ENCODE data around the gene ELK4. TPM values are rescaled to one million over a fixed set of nuclear protein-coding genes. Genes with fewer than 3 reads are reported as not detected.

Gene ELK4
- total and polyA plus RNA-seq, 2 of the 8 experiments (the other 6 are each of a cell fraction or from before 2014, with no cell fraction given), result 2.9 to 26.3 TPM

DNA sequence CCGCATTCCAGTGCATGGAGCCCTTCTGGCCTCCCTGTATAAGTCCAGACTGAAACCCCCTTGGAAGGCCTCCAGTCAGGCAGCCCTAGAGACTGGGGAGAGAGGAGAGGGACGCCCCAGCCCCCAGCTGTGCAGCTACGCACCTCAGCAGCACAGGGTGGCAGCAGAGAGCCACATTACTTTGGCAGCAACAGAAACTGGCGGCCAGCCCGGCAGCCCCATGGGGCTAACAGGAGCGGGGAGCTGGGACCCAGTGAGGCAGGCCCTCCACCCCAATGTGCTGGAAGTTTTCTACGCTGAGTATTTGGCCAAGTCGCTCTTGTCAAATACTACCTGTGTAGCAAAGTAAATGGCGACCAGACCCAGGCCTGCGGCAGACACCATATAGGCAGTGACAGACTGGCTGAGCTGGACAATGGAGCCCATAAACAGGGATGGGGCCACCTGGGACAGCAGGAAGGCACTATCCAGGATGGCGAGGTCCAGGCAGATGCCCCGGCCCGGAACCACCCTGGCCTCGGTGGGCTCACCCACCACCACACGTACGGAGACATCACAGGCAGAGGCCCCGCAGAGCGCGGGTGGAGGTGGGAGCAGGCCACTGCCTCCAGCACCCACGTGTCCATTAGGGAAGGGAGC, 27.3 kb upstream of the ELK4 start:
- H2AFZ ChIP-seq (ENCODE audit: low read length), result no peak overlapping the region
- H4K5ac ChIP-seq (ENCODE audit: insufficient read length, low read depth, low read length), result no peak overlapping the region
- H3K56ac ChIP-seq (replicated peaks; ENCODE audit: insufficient read length, low read depth, low read length), result no peak overlapping the region
- 61% methylated on average over 16 of the region's 20 CpGs; no CpG with 5 or more reads in 1 of the 2 experiments for WGBS, 2 experiments (ENCODE audit: extremely low coverage in 1 of 2, insufficient coverage in 1 of 2, insufficient read length in 1 of 2, insufficient replicate concordance in 2 of 2, low coverage in 1 of 2, low lambda C conversion rate in 2 of 2, missing lambda C conversion rate in 1 of 2)
- H2BK120ac ChIP-seq (replicated peaks; ENCODE audit: low read depth, low read length), result no peak overlapping the region
- H3K14ac ChIP-seq (ENCODE audit: insufficient read length), result no peak overlapping the region
- H3K9me3 ChIP-seq (ENCODE audit: insufficient read depth in 2 of 2, low read depth in 1 of 2, low read length in 1 of 2), result no peaks in the 10 kb centered on the region
- no peak for FAIRE-seq
- no peak overlapping the region for H3K4me2 ChIP-seq (ENCODE audit: insufficient read depth in 1 of 2, low read depth in 2 of 2, low read length in 2 of 2)
- H2BK20ac ChIP-seq (ENCODE audit: low read length), result no peak overlapping the region
- no peak overlapping the region for H3K4ac ChIP-seq (replicated peaks; ENCODE audit: insufficient read length, low read depth, low read length)
- ChIA-PET CTCF (ENCODE audit: partially characterized antibody) (interaction anchor here (0.6 to 18.5 kb wide), 61 partner anchors 10 to 1130 kb away, joined by 3 to 856 read pairs (median 4); partner anchors contain the start of genes ELK4 and SLC45A3), POLR2A (ENCODE audit: partially characterized antibody) (interaction anchor here (1.0 to 19.3 kb wide), 10 partner anchors 10 to 70 kb away, joined by 3 to 241 read pairs (median 8); partner anchors contain the start of genes ELK4 and SLC45A3)
- H4K8ac ChIP-seq (ENCODE audit: extremely low read depth, insufficient read depth, low read length), result no peak overlapping the region; the same call in 1 of the 2 replicates
- H2AK5ac ChIP-seq (ENCODE audit: low read depth, low read length), result no peak overlapping the region; the same call in 1 of the 2 replicates
- no peak overlapping the region for H3K23ac ChIP-seq (ENCODE audit: insufficient read length)
- no peak overlapping the region for H3K27ac ChIP-seq (ENCODE audit: low read depth, low read length)
- DNase-seq (ENCODE audit: low read depth in 1 of 2, low spot score in 2 of 2), result peak in 1 of 2 experiments; percentile 94
- no peak overlapping the region for H2BK5ac ChIP-seq (ENCODE audit: low read depth, low read length)
- no peaks in the 10 kb centered on the region for H3K79me2 ChIP-seq (ENCODE audit: control insufficient read depth in 1 of 2, insufficient read depth in 2 of 2, low read length in 2 of 2)
- peaks cover 0 to 2% of the 10 kb centered on the region in 2 experiments for H4K20me1 ChIP-seq (replicated peaks in 1 of 2; ENCODE audit: control insufficient read depth in 1 of 2, insufficient read depth in 2 of 2, low read length in 2 of 2)
- H3K9ac ChIP-seq (replicated peaks in 1 of 4; ENCODE audit: extremely low read depth in 1 of 4, low read depth in 3 of 4, low read length in 3 of 4), result no peak overlapping the region
- H2BK15ac ChIP-seq (ENCODE audit: low read length), result no peak overlapping the region
- TF ChIP-seq RAD21 (IDR thresholded peaks at IDR 0.05 in 1 of 2, conservative IDR thresholded peaks at IDR 0.05 in 1 of 2; ENCODE audit: low read depth in 2 of 2, low read length in 2 of 2) (peak; percentile 96 to 99), SIN3A (conservative IDR thresholded peaks at IDR 0.05 in 1 of 2, IDR thresholded peaks at IDR 0.05 in 1 of 2; ENCODE audit: low read depth in 1 of 2, low read length in 2 of 2) (peak in 1 of 2 experiments; percentile 44; a peak in 1 of 4 replicates), JUND (IDR thresholded peaks at IDR 0.05; ENCODE audit: low read length) (peak; percentile 55; the same call in 1 of the 2 replicates), RFX5 (IDR thresholded peaks at IDR 0.05; ENCODE audit: borderline replicate concordance, low read depth, low read length) (no peak), GABPA (IDR thresholded peaks at IDR 0.05; ENCODE audit: borderline replicate concordance, insufficient read depth, low read length) (peak; percentile 62; the same call in 1 of the 2 replicates), POU5F1 (IDR thresholded peaks at IDR 0.05; ENCODE audit: low read depth, low read length) (no peak), YY1 (IDR thresholded peaks at IDR 0.05; ENCODE audit: low read depth, low read length) (0 out of 2 replicates have a peak, but pooled peaks have one; percentile 41)
- TF ChIP-seq, protein P1, sequence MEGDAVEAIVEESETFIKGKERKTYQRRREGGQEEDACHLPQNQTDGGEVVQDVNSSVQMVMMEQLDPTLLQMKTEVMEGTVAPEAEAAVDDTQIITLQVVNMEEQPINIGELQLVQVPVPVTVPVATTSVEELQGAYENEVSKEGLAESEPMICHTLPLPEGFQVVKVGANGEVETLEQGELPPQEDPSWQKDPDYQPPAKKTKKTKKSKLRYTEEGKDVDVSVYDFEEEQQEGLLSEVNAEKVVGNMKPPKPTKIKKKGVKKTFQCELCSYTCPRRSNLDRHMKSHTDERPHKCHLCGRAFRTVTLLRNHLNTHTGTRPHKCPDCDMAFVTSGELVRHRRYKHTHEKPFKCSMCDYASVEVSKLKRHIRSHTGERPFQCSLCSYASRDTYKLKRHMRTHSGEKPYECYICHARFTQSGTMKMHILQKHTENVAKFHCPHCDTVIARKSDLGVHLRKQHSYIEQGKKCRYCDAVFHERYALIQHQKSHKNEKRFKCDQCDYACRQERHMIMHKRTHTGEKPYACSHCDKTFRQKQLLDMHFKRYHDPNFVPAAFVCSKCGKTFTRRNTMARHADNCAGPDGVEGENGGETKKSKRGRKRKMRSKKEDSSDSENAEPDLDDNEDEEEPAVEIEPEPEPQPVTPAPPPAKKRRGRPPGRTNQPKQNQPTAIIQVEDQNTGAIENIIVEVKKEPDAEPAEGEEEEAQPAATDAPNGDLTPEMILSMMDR (IDR thresholded peaks at IDR 0.05; ENCODE audit: control extremely low read depth in 1 of 3, insufficient read depth in 1 of 3, low read depth in 1 of 3, low read length in 3 of 3), result peak; percentile 91 to 97 (median 94)
- H4K91ac ChIP-seq (replicated peaks; ENCODE audit: insufficient read length, low read length), result no peak overlapping the region
- no peak overlapping the region for H3K4me3 ChIP-seq (ENCODE audit: extremely low read depth in 1 of 4, insufficient read depth in 2 of 4, low read depth in 3 of 4, low read length in 4 of 4)
- no peaks in the 10 kb centered on the region; a peak in 1 of 7 replicates for H3K27me3 ChIP-seq (replicated peaks in 1 of 4; ENCODE audit: control insufficient read depth in 3 of 4, extremely low read depth in 1 of 4, insufficient read depth in 3 of 4, low read length in 3 of 4)
- peaks cover 0 to 10% (median 5%) of the 10 kb centered on the region in 4 experiments; a peak in 5 of 7 replicates for H3K4me1 ChIP-seq (replicated peaks in 1 of 4; ENCODE audit: control insufficient read depth in 3 of 4, insufficient read depth in 4 of 4, low read length in 3 of 4)
- no peaks in the 10 kb centered on the region for H3K23me2 ChIP-seq (ENCODE audit: low read depth, low read length)
- no peaks in the 10 kb centered on the region for H3K79me1 ChIP-seq (ENCODE audit: low read depth, low read length)
- H2BK12ac ChIP-seq (ENCODE audit: low read depth, low read length), result no peak overlapping the region
- peak overlapping the region; percentile 13; the same call in 1 of the 2 replicates for H3K18ac ChIP-seq (ENCODE audit: extremely low read depth, low read length)
- peaks cover 2 to 10% (median 6%) of the 10 kb centered on the region in 4 experiments; a peak in 6 of 8 replicates for H3K36me3 ChIP-seq (ENCODE audit: control insufficient read depth in 2 of 4, insufficient read depth in 4 of 4, low read length in 3 of 4)
